GM18867 (cell line): ENCODE results near the gene TMEM91.
A peak's percentile ranks its signal among the peaks of the same experiment; 100 is the strongest.
"Not testable (repeated sequence)": the region's sequence is repeated elsewhere in the genome, so short reads cannot be mapped to it uniquely, and the experiment has no call there.

Experiments
- ATAC-seq: cut with Tn5 transposase; IDR thresholded peaks from one replicate; pipeline ENCODE4 v1.9.1; 2021; ENCODE audit warnings: mild to moderate bottlenecking, moderate library complexity; ENCODE audit not compliant: unreplicated experiment

Gene TMEM91

DNA sequence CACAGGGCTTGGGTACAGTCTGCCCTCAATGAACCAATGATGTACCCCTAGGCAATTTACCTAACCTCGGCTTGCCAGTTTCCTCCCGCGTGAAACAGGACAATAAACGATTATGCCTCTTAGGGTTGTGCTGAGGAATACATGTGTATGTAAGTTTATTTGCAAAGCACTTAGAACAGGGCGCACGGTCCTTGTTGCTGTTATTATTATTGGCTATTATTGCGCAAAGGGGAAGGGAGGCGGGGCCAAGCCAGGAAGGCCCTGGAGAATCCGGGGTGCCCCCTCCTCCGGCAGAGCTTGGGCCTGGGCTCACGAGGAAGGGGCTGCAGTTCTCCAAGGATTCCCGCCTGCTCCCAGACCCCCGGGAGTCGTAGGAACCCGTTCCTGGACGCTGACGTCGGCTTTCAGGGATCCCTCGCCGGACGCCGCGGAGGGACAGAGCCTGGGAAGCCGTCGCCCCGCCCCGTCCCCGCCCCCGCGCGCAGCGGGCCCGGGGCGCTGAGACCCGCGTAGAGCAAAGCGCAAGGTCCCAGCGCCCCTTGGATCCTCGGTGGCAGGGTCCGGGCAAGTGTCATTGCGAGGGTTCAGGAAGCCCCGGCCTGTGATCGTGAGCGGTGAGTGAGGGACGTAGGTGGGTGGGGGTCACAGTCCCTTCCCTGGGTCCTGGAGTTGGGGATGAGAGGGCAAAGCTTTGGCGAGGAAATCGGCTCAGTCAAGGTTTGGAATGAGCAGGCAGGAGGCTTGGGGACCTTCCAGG lies at the start of gene TMEM91:
TSS of gene TMEM91 (plus strand) at position 293 of the 757 bp plus-strand sequence. CDS start 1,777 bp downstream, outside the sequence.
- no peak for ATAC-seq

DNA sequence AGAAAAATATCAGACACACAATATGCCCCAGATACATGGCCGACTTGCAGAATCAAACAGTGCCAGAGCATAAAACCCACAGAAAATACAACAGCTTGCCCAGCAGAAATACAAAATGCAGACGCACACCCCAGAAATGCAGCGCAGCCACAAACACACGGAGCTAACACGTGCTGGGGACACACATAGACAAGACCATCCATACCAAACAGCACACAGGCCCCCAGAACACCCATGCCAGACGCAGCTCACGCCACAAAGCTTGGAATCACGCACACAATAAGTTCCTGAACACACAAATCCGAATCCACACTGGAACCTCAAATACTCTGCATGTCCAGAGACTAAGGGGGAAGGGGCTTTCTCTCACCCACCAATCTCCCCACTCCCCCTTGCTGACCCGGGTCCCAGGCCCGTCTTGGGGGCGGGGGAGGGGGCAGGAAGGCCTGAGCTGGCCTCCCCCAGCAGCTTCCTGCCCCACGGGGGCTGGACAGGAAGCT lies 49.2 kb upstream of the TMEM91 start:
- ATAC-seq: no peak

DNA sequence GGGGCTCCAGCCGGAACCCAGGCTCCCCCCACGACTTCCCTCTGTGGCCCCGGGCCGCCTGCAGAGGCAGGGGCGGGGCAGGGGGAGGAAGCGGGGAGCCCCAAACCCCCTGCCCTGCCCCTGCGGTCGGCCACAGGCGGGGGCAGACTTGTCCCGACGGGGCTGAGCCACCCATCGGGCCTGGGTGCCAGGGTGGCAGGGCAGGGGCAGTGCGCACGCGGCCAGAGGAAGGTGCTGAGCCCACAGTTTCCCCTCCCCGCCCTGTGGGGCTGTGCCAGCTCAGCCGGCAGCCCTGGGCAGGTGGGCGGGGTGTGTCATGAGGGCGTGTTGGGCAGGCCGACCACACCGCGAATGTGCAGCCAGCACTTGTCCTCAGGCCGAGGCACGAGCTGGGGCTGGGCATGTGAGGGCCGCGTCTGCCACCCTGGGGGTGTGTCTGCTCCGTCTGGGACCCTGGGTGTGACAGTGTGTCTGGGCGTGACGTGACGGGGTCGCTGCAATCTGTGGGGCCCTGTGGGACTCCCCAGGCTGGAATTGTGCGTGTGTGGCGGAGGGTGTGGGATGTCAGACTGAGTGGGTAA lies 48.7 kb upstream of the TMEM91 start:
- peak; percentile 69 for ATAC-seq

DNA sequence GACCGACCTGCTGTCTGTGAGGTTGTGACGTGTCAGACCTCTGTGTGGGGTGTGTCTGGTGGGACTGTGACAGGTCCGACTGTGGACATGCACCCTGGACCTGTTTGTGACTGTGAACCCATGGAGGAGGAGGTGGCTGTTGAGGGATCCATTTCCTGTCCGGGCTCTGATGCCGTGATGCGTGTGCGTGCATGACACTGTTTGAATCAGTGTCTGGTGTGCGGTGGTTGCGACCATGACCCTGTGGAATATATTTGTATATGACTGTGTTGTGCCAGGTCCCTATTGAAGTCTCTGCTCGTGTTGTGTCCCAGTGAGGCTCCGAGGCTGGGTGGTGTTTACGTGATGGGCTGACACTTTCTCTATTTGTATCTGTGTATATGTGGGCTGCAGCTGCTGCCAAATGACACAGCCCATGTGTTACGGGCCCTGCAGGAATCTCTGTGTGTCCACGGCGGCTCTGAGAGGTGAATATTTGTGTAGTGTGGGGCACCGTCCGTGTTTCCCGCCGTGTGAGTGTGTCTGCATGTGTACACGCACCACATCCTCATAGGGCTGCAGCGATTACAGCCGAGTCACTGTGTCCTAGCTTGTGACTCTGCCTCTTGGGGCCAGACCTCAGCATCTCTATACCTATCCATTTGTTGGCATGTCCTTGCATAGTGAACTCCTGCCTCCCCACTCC lies 48.0 kb upstream of the TMEM91 start:
- ATAC-seq: peak; percentile 12

DNA sequence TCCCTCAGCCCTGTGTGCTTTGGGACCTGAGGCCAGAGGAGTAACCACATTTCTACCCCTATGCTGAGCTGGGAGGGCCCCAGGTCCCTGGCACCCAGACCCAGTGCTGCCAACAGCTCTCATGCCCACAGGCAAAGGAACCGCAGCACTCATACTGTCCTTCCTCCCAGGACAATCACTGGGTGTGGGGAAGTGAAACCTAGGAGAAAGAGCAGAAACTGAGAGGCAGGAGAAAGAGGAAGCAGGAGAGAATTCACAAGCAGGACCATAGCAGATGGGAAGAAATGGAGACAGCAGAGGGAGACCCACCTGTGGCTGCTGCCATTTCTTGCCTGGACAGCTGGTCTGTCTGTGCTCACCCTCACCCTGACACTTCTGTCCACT lies 47.5 kb upstream of the TMEM91 start:
- ATAC-seq: no peak

DNA sequence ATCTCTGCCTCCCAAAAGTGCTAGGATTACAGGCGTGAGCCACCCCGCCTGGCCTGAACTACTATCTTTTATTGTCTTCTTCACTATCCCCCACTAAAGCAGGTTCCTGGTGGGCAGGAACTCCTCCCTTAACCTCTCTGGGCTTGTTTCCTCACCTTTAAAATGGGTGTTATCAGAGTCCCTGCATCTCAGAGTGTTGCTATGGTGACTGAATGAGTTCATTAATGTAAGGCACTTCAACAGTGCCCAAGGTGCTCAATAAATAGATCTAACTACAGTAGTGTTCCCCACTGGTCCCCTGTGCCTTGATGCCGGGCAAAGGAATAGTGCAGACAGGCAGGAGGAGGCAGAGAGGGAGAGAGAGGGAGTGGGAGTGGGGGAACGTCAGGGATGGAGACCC lies 45.9 kb upstream of the TMEM91 start:
- ATAC-seq: no peak

DNA sequence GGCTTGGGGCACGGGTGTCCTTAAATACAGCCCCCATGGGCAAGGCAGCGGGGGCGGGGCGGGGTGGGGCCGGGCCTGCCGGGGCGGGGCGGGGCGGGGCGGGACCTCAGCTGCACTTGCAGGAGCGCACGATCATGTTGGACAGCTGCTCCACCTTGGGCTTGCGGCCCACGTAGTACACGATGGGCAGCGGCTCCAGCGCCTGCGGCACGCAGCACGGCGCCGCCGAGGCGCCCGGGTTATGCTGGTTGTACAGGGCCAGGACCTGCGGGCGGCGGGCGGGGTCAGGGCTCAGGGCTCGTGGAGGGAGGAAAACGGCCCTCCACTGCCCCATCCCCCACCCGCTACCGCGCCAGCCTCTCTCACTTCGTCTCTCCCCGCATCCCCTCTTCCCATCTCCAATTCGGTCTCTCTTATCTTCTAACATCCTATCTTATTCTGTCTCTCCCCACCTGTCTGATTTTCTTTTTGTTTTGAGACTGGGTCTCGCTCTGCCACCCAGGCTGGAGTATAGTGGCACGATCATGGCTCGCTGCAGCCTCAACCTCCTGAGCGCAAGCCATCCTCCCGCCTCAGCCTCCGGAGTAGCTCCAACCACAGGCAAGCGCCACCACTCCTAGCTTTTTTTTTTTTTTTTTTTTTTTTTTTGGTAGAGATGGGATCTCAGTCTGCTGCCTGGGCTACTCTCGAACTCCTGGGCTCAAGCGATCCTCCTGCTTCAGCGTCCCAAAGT lies 45.2 kb upstream of the TMEM91 start:
- ATAC-seq: no peak

DNA sequence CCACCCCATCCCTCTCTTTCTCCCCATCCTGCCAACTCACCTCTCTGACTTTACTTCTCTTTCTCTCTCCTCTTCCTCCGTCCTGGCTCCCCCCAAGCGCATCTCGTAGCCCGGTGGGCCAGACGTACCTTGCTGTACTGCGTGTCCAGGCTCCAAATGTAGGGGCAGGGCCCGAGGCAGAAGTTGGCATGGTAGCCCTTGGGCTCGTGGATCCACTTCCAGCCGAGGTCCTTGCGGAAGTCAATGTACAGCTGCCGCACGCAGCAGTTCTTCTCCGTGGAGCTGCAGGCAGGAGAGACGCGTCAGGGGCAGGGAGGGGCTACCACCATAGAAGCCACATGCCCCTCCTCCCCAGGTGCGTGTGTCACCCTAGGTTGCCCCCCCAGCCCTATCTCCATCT lies 44.3 kb upstream of the TMEM91 start:
- ATAC-seq: no peak

DNA sequence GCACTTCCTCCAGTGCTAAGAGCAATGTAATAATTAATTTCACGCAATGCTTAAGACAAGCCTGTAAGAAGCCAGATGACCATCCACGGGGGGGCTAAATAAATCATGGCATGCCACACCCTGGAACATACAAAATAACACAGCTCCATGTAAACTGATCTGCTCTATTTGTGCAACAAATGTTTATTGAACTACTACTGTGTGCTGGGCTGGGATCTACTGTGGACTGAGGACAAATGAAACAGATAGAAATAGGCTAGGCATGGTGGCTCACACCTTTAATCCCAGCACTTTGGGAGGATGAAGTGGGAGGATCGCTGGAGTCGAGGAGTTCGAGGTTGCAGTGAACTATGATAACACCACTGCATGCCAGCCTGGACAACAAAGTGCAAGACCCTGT lies 43.9 kb upstream of the TMEM91 start:
- ATAC-seq: no peak

DNA sequence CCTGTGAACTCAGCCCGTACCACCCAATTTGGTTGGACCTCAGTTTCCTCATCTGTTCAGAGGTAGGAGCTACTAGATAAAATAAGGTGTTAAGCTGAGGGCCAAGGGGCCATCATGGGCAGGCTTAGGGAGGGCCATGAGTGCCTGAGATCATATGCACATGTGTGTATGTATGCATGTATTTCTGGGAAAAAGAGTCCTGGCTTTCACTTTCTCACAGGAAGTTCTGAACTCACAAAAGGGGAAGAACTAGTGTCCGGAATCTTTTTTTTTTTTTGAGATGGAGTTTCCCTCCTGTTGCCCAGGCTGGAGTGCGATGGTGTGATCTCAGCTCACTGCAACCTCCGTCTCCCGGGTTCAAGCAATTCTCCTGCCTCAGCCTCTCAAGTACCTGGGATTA lies 41.5 kb upstream of the TMEM91 start:
- ATAC-seq: no peak

DNA sequence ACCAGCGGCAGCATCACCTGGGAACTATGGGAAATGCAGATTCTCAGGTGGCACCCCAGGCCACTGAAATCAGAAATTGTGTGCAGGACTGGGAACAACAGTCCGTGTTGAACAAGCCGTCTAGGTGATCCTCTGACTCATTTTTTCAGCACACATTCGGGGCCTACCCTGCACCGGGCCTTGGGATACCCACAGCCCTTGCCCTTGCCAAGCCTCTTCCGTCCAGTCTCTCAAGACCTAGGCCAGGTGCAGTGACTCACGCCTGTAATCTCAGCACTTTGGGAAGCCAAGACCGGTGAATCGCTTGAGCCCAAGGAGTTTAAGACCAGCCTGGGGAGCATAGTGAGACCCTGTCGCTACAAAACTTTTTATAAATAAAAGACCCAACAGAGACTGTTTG lies 40.9 kb upstream of the TMEM91 start:
- no peak for ATAC-seq

DNA sequence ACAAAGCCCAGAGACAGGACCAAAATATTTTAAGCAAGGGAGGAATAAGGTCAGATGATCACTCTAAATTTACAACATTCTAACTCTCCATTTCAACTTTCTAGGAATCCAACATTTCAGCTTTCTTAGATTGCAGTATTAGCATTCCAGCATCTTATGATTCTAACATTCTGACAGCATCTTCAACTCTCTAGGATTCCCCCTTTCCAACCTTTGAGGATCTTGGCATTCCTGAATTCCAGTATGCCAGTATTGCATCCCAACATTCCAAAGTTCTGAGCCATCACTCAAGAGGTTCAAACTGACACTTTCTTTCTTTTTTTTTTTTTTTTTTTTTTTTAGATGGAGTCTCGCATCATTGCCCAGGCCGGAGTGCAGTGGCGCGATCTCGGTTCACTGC lies 36.4 kb upstream of the TMEM91 start:
- no peak for ATAC-seq

DNA sequence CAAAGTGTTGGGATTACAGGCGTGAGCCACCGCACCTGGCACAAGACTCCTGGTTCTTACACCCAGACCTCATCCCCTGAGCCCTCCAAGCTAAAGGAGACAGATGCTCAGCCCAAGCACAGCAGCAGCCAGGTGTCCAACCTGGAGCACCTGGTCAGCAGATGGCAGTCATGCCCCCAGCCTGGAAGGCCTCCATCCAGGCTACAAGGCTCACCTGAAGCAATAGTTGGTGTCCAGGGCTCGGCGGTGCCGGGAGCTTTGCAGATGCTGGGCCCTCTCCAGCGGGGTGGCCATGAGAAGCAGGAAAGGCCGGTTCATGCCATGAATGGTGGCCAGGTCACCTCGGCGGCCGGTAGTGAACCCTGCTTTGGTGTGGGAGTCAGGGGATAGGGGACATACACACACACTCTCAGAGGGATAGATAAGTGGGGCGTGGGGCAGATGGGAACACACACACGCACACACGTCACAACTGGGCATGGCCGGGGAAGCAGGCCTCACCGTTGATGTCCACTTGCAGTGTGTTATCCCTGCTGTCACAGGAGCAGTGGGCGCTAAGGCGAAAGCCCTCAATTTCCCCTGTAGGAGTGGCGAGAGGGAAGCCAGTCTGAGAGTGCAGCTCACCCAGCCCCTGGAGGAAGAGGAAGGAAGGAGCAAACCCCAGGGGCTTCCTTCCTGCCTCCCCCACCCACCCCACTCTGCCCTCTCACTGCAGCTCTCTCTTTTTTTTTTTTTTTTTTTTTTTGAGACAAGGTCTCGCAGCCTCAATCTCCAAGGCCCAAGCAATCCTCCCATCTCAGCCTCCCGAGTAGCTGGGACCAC lies 34.5 kb upstream of the TMEM91 start:
- no peak for ATAC-seq

DNA sequence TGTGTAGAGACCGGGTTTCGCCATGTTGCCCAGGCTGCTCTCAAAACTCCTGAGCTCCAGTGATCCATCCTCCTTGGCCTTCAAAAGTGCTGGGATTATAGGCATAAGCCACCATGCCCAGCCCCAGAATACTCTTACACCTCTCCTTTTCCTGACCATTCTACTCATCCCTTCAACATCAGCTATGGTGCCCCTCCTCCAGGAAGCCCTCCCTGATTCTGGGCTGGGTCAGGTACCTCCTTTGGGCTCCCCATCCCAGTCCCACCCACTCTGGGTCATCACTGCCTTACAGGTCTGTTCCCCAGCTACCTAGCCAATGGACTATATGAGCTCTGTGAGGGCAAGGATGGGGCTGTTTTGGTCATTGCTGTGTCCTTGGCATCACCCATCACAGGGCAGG lies 32.2 kb upstream of the TMEM91 start:
- ATAC-seq: no peak

DNA sequence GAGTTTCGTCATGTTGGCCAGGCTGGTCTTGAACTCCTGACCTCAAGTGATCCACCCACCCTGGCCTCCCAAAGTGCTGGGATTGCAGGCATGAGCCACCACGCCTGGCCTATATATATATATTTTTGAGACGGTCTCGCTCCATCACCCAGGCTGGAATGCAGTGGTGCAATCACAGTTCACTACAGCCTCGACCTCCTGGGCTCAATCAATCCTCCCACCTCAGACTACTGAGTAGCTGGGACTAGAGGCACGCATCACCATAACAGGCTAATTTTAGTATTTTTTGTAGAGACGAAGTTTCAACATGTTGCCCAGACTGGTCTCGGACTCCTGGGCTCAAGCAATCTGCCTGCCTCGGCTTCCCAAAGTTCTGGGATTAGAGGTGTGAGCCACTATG lies 29.4 kb upstream of the TMEM91 start:
- ATAC-seq: not testable (repeated sequence)

DNA sequence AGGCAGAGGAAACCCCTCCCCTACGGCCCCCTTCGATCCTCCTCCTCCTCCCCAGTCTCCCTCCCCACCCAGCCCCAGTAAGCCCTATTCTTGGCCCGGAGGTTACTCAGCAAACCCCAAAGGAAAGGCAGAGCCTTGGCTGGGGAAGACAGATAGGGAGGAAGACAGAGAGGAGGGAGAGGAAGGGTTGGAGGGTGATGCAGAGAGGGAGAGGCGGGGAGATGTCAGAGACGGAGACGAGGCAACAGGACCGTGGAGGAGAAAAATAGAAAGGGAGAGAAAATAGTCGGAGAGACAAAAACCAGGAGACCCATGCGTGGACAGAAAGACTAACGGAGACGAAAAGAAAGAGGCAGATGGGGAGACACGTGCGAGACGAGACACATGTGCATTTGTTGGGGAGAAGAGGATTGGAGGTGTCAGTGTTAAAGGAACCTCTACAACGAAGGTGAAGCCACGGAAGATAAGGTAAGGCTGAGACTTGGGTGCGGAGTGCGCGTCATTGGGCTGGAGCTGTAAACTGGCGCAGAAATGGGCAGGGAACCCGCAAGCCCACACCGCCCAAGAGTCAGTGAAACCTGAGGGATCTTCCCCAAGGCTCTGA lies 25.5 kb upstream of the TMEM91 start:
- ATAC-seq: no peak

DNA sequence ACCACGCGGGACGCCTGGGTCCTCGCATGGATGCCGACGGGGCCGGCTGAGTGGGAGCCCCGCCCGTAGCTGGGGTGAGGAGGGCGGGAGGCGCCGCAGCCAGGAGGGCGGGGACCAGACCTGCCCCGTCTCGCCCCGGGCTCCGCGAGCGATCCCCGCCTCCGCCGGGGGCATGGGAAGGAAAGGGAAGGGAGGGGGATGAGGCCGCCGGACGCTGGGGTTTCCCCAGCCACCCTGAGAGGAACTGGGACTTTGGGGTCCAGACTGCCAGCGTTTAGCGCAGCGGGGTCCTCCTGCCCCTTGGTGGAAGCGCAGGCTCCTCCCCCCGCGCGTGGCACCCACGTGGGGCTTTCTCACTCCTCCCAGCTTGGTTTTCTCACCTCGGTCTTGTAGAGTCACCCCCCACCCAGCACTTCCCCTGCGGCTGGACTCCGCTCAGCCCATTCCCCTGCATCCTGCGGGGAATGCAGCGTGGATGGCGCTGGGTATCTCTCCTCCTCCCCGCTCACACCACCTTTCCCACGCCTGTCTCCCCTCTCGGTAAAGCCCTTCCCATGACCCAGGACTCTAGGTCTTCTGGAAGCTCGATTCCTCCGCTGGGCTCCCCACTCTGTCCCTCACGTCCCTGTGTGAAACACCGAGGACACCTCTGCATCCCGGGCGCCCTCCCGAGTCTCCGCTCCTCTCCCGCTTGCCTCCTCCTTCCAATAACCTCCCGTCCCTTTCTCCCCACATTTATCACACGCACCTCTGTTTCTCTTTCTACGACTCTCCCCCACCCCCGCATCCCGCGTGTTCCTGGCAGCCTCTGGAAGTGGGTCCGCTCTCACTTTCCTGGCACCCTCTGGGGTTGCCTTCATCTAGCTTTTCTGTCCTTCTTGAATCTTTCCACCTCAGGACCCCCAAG lies 24.7 kb upstream of the TMEM91 start:
- peak; percentile 42 for ATAC-seq

DNA sequence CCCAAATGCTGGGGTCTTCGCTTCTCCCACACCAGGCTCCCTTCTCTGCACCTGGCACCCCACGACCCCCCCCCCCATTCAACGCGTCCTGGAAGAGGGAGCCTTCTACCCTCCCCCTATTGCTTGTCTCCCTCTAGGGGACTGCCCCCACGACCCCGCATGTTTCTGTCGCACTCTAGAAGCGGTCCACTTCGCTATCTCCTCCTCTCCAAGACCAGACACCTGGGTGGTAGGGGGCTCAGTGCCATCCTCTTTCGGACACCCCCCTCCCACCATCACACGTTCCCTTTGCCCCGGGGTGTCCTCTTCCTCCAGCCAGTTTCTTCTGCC lies 24.1 kb upstream of the TMEM91 start:
- ATAC-seq: no peak
